GM12891 (cell line): ENCODE results near the gene TMEM91.

Experiments
- POLR2A ChIP-seq: IDR thresholded peaks from 2 replicates; pipeline ENCODE4 v1.6.1; 2011; ENCODE audit warnings: low read depth, low read length, control low read depth
- POLR2AphosphoS5 ChIP-seq: IDR thresholded peaks from 2 replicates; pipeline ENCODE4 v1.6.1; 2011; ENCODE audit warnings: low read depth, low read length, control low read depth
- TAF1 ChIP-seq: IDR thresholded peaks from 2 replicates; pipeline ENCODE4 v1.6.1; 2011; ENCODE audit warnings: low read depth, low read length, control low read depth

- TF ChIP-seq POLR2A (no peak), POLR2AphosphoS5 (no peak), TAF1 (no peak)
Measured at GRCh38 chr19:41399525-41399924, 23.2 kb downstream of the TMEM91 start.
